SH-SY5Y (cell line): ENCODE measurements around the gene DSCAM.

ENCODE experiments used
- GATA2 ChIP-seq: IDR thresholded peaks from 2 replicates; pipeline ENCODE4 v1.6.1; 2011; ENCODE audit warnings: mild to moderate bottlenecking, low read depth, low read length
- GATA3 ChIP-seq: IDR thresholded peaks from 2 replicates; pipeline ENCODE4 v1.6.1; 2011; ENCODE audit warnings: low read depth, mild to moderate bottlenecking, low read length, moderate library complexity

- TF ChIP-seq GATA3 = no peak
- no peak for TF ChIP-seq GATA2
Observed at GRCh38 chr21:40871099-40871498, 24.1 kb upstream of the DSCAM start.
